Suppressor macrophage treated with lipopolysaccharide for 4 hours (primary cell): ENCODE data around the gene THSD4.
"Not testable (repeated sequence)": the region's sequence is repeated elsewhere in the genome, so short reads cannot be mapped to it uniquely, and the experiment has no call there.

Source experiments
- DNase-seq: peaks from one replicate; pipeline ENCODE4 v3.0.0-alpha.2; 2020

THSD4 gene

DNA sequence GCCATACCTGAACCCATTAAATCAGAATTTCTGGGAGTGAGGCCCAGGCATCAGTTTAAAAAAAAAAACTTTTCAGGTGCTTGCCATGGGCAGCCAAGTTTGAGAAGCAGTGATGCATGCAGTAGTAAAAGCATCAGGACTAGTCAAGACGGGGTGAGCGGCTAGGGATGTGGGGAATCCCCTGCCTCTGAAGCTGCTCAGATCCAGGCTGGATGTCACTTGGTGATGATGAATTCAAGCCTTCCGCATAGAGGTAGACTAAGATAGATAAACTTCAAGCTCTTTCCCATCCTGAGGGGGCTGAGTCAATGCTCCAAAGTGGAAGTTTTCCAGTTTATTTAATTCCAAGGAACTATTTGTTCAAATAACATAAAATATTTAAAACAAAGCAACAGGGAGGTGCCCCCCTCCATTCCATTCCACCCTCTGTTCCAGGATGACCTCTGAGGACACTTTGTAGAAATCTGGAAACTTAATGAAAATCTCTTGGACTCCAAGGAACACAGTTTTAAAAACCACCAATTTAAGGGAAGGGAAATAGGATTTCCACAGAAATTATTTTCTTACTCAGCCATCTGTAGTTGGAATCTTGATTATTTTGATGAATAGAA is 594.6 kb downstream of the THSD4 start:
- no peak for DNase-seq

DNA sequence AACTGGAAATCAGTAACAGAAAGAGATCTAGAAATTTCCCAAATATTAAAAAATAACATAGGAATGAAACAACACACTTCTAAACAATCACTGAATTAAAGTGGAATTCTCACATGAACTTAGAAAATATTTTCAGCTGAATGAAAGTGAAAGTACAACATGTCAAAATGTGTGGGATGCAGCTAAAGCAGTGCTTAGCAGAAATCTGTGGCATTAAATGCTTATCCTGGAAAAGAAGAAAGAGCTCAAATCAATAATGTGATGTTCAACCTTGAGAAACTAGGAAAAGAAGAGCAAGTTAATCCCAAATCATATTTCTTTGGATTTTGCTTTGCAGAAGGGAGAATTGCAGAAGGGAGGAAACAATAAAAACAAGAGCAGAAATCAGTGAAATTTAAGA is 596.9 kb downstream of the THSD4 start:
- DNase-seq: peak; percentile 1

DNA sequence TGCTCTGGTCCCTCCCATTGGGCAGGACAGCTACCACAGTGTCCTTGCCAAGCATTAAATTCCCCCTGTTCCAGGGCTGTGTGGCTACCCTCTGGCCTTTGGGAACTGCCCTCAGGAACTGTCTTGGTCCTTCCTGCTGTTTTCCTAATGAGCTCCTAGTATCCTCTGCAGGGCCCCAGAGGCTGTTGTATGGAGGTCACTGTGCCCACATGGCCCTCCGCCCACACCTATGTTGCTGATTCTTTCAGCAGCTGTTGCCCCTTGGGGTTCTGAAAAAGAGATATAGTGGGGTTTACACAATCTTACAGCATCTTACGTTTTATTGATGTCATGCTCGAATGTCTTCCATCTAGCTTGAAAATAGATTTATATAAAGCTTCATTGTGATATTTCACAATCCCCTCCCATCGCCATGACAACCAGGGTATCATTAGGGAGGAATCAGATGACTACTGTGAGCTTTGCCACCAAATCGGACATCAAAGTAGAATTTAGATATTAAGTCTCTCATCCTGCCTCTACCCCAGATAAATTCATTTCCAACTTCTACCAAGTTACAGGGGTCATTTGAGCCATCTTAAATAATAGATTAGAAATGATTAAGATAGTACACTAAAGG is 598.0 kb downstream of the THSD4 start:
- DNase-seq: no peak

DNA sequence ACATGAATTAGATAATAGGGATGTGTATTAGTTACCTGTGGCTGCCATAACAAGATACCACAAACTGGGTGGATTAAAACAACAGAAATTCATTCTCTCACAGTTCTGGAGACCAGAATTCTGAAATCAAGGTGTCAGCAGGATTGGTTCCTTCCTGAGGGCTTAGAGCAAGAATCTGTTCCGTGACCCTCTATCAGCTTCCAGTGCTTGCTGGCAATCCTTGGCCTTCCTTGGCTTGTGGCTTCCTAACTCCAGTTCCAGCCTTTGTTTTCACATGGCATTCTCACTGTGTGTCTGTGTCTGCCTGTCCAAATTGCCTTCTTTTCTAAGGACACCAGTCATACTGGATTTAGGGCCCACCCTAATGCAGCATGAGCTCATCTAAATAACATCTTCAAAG is 600.6 kb downstream of the THSD4 start:
- DNase-seq: no peak

DNA sequence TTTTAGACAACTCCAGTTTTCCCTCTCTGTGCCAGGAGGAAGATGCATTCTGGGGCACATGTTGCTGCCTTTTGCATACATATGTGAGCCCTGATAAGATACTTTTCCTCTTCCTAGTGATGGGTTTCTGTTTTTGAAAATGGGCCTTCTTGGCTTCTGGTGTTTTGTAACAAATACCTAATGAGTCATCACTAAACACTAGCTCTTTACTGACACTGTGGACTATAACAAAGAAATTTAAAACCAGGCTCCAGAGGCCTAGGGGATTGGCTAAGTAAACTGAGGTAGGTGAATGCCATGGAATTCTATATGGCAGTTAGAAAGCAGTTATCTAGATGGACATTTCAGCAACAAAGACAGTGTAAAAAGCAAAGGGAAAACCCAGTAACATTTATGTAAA is 601.7 kb downstream of the THSD4 start:
- DNase-seq: no peak

DNA sequence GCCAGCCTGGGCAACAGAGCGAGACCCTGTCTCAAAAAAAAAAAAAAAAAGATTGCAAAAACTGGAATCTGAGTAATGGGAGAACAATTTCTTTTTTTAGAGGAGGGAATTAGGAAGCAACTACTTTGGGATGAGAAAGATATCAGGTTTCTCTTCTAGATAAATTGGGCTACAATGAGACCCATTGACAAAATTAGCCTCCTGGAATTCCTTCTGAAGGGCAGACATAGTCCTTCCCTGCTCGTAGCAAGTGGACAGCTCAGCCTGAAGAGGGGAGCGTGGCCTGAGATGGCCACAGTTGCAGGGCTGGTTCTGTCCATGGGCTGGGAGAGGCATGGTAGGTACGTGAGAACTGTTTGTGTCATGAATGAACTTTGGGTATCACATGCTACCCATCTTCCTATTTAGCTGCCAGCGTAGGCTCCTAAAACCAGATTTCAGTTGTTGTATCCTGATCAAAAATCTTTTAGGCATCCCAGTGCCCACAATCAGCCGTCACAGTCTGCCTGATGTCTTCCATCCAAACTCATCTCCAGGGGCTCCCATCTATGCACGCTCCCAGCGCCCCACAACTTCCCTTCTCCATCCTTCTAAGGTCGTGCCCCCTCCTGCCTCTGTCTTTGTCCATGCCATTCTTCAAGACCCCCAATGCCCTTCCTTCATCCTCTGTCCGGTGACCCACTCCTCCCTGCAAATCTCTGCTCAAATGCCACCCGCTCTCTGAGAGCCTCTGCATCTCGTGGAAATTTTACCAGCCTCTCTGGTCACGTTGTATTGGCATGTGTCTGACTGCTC is 603.0 kb downstream of the THSD4 start:
- no peak for DNase-seq

DNA sequence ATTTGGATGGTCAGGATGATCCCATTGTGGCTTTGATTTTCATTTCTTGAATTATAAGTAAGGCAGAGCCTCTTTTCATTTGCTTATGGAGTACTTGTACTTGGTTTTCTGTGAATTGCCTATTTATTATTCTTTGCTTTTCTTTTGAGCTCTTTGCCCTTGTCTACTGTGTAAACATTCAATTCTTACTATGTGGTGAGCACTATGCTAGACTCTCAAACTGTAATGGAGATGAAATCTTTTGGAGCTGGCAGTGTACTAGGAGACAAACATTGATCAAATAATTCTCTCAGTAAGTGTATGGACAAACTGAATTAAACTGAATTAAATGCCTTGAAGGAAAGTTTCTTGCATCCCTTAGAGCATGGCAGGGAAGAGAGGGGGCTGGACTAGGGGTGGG is 608.1 kb downstream of the THSD4 start:
- DNase-seq: no peak

DNA sequence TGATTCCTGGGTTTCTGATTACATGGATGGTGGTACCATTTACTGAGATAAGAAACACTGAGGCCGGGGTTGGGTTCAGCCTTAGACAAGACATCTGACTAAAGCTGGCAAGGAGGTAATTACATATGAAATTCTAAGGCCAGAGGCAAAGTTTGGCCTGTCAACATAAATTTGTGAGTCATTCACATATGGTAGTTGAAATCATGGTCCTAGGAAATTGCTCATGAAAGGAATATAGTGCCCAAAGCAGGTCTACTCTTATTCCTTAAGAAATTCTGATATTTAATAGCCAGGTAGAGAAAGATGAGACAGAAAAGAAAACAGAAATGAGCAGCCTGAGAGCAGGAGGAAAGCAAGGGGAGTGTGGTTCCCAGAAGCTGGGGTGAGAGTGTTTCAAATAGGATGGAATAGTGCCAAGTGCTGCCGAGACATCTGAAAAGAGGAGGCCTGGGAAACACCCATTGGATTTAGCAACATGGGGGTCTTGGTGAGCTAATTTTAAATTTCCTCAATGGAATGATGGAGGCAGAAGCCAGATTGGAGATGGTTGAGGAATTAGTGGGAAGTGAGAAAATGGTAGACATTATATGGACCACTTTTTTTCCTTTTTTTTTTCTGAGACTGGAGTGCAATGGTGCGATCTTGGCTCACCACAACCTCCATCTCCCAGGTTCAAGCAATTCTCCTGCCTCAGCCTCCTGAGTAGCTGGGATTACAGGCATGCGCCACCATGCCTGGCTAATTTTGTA is 610.1 kb downstream of the THSD4 start:
- not testable (repeated sequence) for DNase-seq

DNA sequence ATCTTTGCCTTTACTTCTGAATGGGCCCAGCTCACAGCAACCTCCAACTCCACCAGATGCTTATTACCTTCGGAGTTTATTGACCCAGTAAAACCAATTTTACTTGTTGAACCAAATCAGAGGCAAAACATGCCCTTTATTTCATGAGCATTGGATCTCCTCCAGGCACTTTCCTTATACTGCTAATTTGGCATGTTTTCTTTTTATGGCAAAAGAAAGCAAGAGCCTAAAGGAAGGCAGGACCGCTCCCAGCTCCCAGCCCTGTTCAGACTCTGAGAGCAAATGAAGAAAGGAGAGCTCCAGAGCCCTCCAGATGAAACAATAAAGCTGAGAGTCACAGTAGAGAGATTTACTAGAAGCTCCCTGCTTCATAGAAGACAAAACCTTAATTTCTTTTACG is 613.6 kb downstream of the THSD4 start:
- no peak for DNase-seq

DNA sequence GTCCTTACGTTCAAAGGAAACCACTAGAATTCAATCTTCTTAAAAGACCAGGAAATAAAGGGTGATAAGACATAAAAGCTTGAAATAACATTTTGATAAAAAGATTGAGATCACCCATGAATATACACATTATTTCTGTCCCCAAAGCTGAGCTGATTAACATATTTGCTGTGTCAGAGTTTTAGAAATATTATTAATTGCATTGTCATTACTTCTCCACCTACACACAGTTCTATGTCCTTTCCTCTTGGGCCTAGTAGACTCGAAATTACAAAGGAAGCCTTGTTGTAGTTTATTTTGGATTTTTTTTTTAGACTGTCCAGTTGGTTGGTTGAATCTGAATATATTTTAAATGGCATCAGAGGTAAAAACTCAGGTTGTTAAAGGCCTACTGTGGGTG is 614.0 kb downstream of the THSD4 start:
- DNase-seq: no peak

DNA sequence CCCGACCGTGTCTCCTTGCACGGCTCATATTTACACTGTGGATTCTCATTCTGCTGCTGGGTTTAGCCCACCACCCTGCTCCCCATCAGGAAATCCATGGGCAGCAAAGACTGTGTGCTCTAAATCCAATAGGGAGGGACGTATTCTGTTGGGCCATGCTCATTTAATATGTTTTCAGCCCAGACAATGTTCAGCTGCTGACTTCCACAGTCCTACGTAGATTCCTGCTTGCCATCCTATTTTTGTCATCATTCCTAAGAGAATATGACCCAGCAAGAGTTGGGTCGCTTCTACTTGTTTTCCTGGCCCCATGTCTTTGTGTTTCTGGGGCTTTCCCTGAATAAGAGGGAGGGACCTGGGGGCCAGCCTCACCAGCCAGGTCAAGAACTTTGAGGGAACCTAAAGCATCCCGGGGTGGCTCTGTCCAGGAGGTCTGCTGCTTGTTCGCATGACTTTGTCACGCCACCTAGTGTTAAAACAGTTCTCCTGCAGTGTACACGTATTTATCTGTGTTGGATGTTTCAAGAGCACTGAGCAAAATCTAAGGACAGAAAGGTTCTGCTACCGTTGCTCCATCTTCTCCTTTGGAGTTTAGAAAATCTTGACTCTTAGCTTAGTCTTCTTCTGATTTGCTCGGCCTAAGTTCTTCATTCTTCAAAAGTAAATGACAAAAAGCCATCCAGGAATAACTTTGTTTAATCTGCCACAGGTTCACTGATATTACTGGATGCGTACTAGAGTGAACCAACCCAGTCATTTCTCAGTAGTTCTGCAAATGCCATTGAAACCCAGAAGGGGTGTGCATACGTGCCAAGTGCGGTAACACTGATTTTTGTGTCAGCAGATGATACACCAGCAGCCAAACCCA is 615.2 kb downstream of the THSD4 start:
- DNase-seq: peak; percentile 59

DNA sequence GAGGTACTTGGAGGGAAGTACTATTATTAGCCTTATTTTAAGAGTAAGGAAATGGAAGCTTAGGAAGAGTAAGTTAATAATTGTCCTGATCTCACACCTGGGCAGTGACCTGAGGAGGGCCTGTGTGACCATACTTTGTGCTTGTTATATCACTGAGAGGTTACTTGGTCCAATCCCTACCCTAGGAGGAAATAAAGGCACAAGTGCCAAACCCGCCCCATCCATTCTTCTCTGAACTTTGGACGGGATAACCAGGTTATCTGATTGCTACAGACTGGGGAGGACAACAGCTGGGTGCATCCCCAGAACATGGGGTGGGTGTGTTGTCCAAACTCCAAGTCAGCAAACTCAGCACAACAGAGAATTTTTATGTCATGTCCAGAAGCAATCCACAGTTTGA is 617.4 kb downstream of the THSD4 start:
- no peak for DNase-seq

DNA sequence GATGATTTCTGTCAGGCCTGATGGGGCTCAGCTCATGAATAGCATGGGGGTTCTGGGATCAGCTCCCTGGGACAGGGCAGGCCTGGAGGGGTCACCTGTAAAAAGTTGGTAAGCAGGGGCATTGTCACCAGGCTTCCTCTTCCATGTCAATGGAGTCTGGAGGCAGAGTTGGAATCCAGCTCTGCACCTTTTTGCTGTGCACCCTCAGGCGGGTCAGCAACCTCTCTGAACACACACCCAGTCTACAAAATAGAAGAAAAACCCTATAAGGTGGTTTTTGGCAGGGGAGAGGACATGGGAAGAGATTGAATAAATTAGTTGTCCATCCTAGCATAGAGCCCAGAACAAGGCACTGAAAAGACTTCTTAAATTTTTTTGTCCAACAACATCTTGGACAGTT is 617.9 kb downstream of the THSD4 start:
- DNase-seq: no peak

DNA sequence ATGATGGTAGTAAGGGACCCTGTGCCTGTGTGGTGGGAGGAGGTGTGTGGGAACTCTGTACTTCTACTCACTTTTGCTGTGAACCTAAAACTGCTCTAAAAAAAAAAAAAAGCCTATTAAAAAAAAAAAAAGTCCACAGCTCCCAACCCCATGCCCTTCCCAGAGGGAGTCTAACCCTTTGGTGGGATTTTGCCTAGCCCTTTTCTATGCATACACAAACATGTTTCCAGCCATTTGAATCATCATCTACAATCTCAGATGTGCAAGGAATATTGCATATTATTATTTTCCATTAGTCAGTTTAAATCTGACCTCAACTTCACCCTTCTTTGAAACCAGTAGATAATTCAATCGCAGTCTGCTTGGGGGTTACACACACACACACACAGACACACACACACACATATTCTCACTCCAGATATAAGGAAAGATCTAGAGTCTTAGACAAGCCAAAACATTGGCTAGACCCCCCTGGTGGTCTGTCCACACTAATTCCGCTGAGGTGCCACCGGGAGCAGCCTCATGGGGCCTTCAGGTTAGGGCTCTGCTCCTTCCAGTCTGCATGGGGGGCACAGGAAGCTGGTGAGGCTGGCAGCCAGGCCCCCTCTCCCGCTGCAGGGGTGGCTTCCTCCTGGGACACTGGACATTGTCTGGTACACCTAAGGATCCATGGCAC is 619.6 kb downstream of the THSD4 start:
- no peak for DNase-seq

DNA sequence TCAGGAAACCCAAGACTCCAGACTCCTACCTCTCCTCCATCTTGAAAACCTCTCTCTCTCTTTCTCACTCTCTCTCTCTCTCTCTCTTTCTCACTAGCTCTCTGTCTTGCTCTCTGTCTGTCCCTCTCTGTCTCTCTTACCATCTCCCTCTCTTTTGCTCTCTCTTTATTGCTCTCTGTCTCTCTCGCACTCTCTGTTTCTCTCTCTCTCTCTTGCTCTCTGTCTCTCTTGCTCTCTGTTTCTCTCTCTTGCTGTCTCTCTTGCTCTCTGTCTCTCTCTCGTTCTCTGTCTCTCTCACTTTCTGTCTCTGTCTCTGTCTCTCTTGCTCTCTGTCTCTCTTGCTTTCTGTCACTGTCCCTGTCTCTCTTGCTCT is 620.1 kb downstream of the THSD4 start:
- DNase-seq: no peak

DNA sequence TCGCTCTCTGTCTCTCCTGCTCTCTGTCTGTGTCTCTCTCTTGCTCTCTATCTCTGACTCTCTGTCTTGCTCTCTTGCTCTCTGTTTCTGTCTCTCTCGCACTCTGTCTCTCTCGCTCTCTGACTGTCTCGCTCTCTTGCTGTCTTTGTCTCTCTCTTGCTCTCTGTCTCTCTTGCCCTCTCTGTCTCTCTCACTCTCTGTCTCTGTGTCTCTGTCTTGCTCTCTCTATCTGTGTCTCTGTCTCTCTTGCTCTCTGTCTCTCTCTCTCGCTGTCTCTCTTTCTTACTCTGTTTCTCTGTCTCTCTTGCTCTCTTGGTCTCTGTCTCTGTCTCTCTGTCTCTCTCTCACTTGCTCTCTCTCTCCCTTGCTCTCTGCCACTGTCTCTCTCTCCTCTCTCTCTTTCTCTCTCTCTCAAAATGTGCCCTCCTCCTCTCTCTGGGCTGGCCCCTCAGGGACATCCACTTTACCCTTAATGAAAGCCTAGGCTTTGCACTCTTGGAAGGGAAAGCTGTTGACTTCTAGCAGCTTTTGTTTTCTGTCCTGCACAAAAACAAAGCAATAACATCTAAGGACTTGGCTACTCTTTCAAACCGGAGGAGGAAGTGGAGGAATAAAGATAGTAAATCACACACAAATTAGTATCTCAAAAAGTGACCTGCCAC is 621.1 kb downstream of the THSD4 start:
- DNase-seq: no peak

DNA sequence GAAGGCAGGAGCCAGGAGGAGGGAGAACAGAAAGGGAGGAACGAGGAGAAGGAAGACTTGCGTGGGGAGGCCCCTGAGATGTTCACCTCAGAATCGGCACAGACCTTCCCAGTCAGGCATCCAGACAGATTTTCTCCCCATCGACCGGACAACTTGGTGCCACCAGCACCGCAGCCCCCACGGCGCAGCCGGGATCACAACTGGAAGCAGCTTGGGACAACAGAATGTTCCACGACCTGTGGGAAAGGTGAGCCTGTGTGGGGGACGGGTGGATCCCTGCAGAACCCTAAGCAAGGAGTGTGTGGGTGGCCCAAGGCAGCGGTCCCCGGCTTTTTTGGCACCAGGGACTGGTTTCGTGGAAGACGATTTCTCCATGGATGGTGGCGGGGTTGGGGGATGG is 622.5 kb downstream of the THSD4 start:
- no peak for DNase-seq

DNA sequence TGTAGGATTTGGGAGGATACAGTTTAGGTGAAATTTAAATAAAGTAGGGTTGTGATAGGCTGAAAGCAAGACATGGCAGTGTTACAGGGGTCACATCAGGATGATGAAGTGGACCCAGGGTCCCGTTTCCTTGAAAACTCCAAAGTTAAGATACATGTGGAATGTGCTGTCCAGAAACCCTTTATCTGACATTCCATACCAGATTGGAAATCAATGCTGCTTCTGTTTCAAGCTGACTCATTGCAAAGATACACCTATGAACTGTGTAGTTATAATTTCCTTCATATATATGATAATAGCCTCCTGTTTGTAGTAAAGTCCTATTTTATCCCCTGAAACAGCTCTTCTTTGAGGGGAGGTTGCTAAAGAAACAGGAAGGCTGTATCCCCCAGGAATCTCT is 624.1 kb downstream of the THSD4 start:
- DNase-seq: no peak

DNA sequence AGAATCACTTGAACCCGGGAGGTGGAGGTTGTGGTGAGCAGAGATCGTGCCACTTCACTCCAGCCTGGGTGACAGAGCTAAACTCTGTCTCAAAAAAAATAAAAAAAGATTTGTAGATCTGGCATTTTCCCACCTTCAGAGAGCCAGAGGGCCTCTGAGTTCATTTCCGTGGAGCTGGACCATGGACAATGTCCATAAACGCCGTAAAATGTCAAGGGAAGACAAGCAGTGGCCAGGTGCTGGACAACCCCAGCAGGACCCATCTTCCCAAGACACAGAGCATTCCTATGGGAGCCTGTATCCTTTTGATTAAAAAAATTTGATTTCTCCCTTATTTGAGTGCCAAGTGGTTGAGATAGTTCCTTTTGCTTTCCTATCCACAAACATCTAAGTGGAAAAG is 627.7 kb downstream of the THSD4 start:
- no peak for DNase-seq

DNA sequence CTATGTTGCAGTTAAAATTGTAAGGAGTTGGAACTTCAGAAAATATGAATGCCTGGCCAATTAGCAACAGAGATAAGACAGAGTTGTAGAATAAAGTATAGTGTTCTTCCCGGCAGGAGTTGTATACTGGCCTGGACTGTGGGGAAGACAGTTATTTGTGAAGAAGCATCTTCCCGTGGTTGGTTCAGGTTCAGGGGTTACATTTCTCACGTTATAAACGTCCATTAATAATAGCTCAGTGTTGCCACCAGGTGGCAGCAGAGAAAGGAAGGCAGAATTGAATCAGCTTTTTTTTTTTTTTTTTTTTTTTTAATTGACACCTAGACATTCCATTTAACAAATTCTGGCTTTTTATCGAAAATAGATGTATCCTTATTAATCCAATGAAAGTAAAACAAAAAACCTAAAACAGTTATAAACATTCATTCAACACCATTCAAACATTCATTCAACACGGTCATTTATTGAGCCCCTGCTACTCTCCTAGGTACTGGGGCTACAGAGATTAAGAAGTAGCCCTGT is 628.7 kb downstream of the THSD4 start:
- DNase-seq: peak; percentile 71

DNA sequence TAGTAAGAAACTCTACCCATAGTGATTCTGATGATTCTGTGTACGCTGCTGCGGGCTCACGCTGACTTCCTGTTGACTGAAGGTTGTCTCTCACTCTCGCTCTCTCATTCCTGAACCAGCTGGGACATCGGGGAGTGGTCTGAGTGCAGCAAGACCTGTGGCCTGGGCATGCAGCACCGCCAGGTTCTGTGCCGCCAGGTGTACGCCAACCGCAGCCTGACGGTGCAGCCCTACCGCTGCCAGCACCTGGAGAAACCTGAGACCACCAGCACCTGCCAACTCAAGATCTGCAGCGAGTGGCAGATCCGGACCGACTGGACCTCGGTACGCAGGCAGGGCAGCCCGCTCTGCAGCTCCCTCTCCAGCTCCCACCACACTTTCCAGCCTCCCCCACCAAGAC is 631.4 kb downstream of the THSD4 start:
- no peak for DNase-seq
